HG03520 (cell line): ENCODE data around the gene COMT.
"Not testable (repeated sequence)": the region's sequence is repeated elsewhere in the genome, so short reads cannot be mapped to it uniquely, and the experiment has no call there.

Experiments used
- ATAC-seq: cut with Tn5 transposase; IDR thresholded peaks from one replicate; pipeline ENCODE4 v1.9.1; 2021; ENCODE audit warnings: mild to moderate bottlenecking, moderate library complexity; ENCODE audit not compliant: unreplicated experiment

The COMT gene

GRCh38 chr22:19907902-19908301, 33.7 kb upstream of the COMT start:
- not testable (repeated sequence) for ATAC-seq

GRCh38 chr22:19909350-19910179, 32.0 kb upstream of the COMT start:
- ATAC-seq: no peak

- no peak for ATAC-seq
Measured at GRCh38 chr22:19910180-19910744, 31.3 kb upstream of the COMT start.

- ATAC-seq: no peak
Measured at GRCh38 chr22:19911540-19912270, 29.9 kb upstream of the COMT start.

- ATAC-seq: no peak
Measured at GRCh38 chr22:19912271-19912999, 29.1 kb upstream of the COMT start.

- ATAC-seq: no peak
Measured at GRCh38 chr22:19913337-19913936, 28.1 kb upstream of the COMT start.

GRCh38 chr22:19914201-19914943, 27.2 kb upstream of the COMT start:
- ATAC-seq: no peak

- ATAC-seq: no peak
Measured at GRCh38 chr22:19915287-19915954, 26.2 kb upstream of the COMT start.

GRCh38 chr22:19916006-19916405, 25.6 kb upstream of the COMT start:
- no peak for ATAC-seq

- no peak for ATAC-seq
Measured at GRCh38 chr22:19916941-19917340, 24.6 kb upstream of the COMT start.

- no peak for ATAC-seq
Measured at GRCh38 chr22:19917389-19918138, 24.0 kb upstream of the COMT start.

GRCh38 chr22:19918332-19919106, 23.1 kb upstream of the COMT start:
- ATAC-seq: no peak

- no peak for ATAC-seq
Measured at GRCh38 chr22:19919701-19920363, 21.7 kb upstream of the COMT start.

- no peak for ATAC-seq
Measured at GRCh38 chr22:19921544-19922081, 20.0 kb upstream of the COMT start.

GRCh38 chr22:19923914-19924513, 17.6 kb upstream of the COMT start:
- no peak for ATAC-seq

GRCh38 chr22:19926028-19926427, 15.5 kb upstream of the COMT start:
- not testable (repeated sequence) for ATAC-seq

GRCh38 chr22:19927696-19928095, 13.9 kb upstream of the COMT start:
- no peak for ATAC-seq
